HG03432 (cell line): ENCODE data around the gene NDUFS4.
"Not testable (repeated sequence)": the region's sequence is repeated elsewhere in the genome, so short reads cannot be mapped to it uniquely, and the experiment has no call there.

ENCODE experiments used
- ATAC-seq: cut with Tn5 transposase; IDR thresholded peaks from one replicate; pipeline ENCODE4 v1.9.1; 2021; ENCODE audit warnings: mild to moderate bottlenecking, moderate library complexity; ENCODE audit not compliant: unreplicated experiment

The NDUFS4 gene

DNA sequence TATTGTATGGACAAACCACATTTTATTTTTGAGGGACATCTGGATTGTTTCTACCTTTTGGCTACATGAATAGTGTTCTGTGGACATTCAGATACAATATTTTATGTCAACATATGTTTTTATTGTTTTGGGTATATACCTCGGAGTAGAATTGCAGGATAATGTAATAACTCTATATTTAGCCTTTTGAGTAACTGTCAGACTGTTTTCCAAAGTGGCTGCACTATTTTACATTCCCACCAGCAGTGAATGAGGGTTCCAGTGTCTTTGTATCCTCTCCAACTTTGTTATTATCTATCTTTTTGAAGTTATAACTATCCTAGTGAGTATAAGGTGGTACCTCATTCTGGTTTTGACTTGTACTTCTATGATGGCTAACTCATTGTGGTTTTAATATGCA is 11.0 kb downstream of the NDUFS4 start:
- no peak for ATAC-seq

- ATAC-seq = no peak
Observed at GRCh38 chr5:53575101-53575500, 14.7 kb downstream of the NDUFS4 start.

GRCh38 chr5:53575831-53576230 is 15.4 kb downstream of the NDUFS4 start:
- no peak for ATAC-seq

GRCh38 chr5:53576674-53577073 is 16.2 kb downstream of the NDUFS4 start:
- no peak for ATAC-seq

DNA sequence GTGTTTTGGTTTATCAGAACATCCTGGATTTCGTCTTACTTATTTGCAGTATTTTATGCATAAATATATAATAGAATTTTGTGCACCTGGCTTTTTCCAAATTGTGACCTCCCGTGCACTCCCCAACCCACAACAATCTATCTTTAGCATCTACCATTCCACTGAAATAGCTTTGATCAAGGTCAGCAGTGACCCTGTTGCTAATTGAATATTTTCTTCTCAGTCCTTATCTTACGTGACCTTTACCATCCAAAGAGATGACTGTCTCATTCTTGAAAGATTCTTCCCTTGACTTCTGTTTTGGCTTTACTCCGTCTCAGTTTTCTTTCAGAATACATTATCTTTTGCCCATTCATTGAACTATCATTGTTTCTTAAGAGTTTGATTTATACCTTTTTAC is 18.4 kb downstream of the NDUFS4 start:
- no peak for ATAC-seq

- no peak for ATAC-seq
Observed at GRCh38 chr5:53580547-53580946, 20.1 kb downstream of the NDUFS4 start.

- no peak for ATAC-seq
Observed at GRCh38 chr5:53582225-53582624, 21.8 kb downstream of the NDUFS4 start.

- ATAC-seq = peak; percentile 66
Observed at GRCh38 chr5:53590759-53591158, 30.3 kb downstream of the NDUFS4 start.

- no peak for ATAC-seq
Observed at GRCh38 chr5:53594419-53594818, 34.0 kb downstream of the NDUFS4 start.

DNA sequence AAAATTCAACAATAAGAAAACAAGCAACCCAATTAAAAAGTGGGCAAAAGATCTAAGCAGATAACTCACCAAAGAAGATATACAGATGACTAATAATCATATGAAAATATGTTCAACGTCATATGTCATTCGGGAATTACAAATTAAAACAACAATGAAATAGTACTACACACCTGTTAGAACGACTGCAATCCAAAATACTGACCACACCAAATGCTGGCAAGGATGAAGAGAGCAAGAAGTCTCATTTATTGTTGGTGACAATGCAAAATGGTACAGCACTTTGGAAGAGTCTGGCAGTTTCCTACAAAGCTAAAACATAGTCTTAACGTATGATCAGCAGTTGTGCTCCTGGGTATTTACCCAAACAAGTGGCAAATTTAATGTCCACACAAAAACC is 37.5 kb downstream of the NDUFS4 start:
- ATAC-seq = no peak

- no peak for ATAC-seq
Observed at GRCh38 chr5:53601570-53601969, 41.1 kb downstream of the NDUFS4 start.

DNA sequence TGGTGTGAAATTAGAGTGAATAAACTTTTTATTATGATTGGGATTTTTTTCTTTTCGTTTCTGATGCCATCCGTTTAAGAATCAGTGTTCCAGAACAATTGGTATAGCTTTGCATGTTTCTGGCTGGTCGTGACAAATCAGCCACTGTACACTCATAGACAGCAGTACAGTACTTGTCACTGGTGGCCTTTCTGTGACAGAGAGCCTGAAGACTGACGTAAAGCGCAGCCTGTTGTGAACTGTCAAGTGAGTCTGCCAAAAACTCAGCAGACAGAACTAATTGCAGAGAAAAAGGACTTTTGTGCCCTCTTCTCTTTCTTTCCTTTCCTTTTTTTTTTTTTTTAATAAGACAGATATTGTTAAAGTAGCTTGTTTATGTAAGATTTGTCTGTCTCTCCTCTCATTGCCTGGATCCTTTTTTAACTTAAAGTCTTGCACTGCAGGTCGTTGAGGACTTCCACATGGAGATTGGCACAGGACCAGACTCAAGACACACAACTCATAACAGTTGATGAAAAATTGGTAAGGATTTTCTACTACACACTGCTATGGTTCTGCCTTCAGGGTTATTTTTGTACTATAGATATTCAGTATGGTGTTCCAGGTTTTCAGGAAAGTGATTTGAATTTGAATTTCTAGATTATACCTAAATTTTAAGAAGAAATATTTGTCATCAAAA is 42.7 kb downstream of the NDUFS4 start:
- ATAC-seq = no peak

DNA sequence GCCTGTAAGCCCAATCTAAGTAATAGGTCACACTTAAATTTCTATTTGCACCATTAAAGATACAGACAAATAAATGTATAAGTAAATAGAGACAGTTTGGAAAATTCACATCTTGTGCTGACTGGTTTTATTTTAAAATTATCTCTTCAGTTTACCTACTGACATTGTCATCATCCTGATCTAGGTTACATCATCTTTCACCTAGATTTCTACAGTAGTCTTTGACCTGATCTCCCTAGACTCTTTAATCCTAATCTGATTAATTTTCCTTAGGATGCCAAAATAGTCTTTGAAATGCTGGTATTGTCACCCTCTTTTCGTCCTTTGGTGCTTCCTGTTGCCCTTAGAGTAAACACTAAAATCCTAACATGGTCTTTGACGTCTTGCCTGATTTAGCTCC is 43.9 kb downstream of the NDUFS4 start:
- no peak for ATAC-seq

DNA sequence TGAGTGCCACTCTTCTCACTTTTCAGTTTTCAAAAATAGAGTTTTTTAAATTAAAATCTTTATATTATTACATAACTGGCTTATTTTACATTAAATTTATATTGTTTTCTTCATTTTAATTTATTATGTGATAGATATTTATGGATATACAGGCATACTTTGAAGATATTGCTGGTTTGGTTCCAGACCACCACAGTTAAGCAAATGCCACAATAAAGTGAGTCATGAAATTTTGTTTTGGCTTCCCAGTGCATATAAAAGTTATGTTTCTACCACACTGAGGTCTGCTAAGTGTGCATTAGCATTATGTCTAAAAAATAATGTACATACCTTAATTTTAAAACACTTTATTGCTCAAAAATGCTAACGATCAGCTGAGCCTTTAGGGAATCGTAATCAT is 47.4 kb downstream of the NDUFS4 start:
- ATAC-seq = no peak

DNA sequence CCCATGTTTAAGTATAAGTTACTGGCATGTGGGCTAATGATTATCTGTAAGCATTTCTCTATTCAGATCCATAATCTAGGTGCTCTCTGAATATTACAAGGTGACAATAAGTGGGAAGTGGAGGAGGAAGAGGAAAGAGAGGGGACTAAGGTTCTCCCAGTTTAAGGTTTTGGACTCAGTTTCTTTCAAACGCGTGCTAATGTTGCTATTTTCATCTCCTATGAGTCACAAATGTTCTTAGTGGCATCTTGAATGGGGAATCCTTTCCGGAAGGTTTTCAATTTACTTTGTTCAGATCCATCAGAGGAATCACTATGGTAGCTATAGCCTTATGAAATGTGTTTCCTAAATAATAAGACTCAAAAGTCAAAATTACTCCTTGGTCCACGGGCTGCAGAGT is 48.5 kb downstream of the NDUFS4 start:
- ATAC-seq = not testable (repeated sequence)

- ATAC-seq = no peak
Observed at GRCh38 chr5:53613061-53613460, 52.6 kb downstream of the NDUFS4 start.

GRCh38 chr5:53613536-53613935 is 53.1 kb downstream of the NDUFS4 start:
- no peak for ATAC-seq

DNA sequence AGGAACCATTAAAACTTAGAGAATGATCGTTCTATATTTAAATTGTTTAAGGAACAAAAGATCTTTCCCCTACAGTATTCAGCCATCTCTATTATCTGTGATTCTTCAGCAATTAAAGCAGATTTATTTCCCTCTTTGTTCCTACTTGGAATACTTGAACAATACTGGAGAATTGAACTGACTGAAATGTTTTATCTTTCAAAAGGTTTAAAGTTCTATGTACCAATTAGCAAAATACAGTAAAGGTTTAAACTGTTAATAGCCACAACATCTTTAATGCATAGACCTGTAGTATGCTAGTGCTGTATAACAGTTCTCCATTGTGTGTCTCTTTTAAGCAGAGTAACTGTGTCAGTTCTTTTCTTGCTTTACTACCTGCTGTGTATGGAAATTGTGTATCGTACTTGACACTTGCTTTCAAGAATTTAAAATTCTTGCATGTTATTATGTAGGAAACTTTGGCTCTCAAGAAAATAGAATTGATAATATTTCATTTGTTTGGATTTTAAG is 54.0 kb downstream of the NDUFS4 start:
- ATAC-seq = no peak

DNA sequence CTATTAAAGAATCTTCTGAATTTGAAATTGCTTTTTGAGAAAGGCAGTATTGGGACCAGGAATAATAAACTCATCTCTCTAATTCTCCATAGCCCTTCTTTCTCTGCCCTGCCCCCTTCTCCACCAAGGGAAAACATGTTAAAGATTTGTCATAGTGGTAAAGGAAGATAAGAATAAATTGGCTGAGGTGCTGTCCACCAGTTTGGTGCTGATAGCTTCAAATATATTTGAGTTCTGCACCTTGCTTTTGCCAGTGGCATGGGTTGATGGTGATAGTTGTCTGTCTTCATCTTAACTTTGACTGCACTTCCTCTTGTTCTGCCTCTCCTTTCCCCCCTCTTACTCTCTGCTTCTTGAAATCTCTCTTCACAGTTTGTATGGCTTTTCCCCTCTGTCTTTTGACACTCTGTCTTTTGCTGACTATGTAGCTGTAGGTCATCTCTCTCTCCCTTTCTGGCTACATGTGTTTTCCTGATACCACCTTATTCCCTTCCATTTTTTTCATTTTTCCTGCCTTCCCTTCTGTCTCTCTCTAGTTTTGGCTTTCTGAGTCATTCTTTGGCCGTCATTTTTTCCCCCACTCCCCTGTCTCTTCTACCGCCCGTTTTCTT is 56.6 kb downstream of the NDUFS4 start:
- no peak for ATAC-seq

- ATAC-seq = no peak
Observed at GRCh38 chr5:53631251-53631650, 70.8 kb downstream of the NDUFS4 start.

DNA sequence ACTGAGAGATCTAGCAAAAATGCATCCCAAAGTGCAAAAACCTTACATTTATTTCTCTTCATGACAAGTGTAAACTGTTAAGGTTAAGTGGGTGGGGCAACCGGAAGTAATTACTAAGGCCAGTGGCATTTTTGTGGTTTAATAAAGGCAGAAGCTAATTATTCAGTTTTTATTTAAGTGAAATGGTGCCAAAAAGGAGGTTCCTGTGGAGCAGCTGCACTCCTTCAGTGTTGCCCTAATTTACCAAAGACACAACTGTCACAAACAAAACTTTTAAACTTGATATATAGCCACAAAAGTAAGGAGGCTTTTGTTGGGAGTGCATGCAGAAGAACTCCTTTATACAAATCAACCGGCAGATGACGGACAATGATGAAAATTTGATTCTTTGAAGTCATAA is 81.6 kb downstream of the NDUFS4 start:
- ATAC-seq = no peak

DNA sequence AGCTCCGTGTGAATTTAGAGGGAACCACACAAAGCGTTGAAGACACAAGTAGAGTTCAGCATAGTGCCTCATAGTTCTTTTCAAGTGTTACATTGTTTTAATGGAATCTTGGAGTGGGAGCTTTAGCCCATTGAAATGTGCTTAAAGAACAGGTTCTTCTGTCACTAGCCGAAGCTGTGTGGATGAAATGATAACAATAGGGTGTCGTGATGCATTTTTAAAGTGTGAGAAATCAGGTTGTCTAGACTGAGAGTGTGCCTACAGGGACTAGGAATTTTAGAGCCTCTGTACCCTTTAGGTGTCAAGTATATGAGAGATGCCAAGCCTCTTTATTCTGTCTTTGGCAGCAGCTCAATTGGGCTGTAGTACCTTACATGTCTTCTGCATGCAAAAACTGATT is 83.0 kb downstream of the NDUFS4 start:
- no peak for ATAC-seq

DNA sequence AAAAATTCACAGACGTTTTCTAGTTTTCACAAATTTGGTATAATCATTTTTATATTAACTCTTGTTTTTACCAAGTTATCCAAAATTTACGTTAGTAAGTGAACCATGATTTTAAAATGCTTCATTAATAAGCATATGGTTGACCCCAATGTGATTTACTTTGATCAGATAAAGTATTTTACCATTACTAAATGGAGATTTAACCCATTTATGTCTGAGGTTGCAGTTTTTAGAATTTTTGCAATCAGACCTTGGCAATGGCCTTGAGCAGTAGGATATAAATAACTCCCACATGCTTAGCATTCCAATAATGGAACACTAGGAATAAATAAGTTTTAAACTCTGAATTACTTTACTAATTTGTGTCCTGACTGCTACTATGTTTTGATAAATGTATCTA is 84.6 kb downstream of the NDUFS4 start:
- ATAC-seq = no peak
